NCI-H524 treated with DMSO at 0.1 percent for 48 hours (cell line): ENCODE data around the gene POLR3B.
"Not testable (repeated sequence)": the region's sequence is repeated elsewhere in the genome, so short reads cannot be mapped to it uniquely, and the experiment has no call there.

Source experiments
- DNase-seq: peaks from one replicate; lab custom pipeline; 2025; lab: John Stamatoyannopoulos, UW

Gene POLR3B

GRCh38 chr12:106357549-106358395 lies at the start of gene POLR3B:
POLR3B (plus strand) TSS chr12:106357748; CDS start chr12:106357880, 132 bp downstream.
- DNase-seq = peak; percentile 55

DNA sequence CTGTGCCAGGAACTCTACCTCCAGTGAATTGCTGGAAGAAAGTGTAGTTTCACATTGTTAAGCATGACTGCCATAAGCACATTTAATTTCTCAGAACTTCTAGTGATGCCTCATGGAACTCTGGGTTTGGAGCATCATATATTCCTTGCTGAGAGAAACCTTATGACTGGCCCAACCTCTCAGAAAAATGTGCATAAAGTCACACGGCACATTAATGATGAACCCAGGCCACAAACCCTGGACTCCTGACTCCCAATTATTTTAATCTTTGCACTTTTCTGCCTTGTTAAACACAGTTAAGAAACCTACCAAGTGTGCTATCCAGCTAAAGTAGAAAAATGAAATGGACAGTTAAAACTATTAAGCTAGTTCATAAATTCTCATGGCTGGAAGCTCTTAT lies 49.4 kb upstream of the POLR3B start:
- DNase-seq = no peak

DNA sequence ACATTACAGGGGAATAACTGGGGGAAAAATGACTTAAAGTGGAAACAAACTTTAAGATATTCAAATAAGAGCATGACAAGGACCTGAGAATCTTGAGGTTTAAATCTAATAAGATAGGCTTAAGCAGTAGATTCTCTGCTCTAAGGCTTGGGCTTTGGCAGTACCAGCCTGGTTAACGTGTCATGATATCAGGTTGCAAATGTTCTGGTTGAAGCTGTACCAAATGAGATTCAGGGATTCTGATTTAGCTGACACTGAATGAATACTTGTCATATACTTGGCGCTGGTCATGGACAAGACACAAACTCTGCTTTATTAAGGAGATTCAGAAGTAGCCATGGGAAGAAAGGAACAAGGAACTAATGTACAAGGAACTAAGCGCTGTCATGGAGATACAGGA lies 48.9 kb upstream of the POLR3B start:
- DNase-seq = no peak

DNA sequence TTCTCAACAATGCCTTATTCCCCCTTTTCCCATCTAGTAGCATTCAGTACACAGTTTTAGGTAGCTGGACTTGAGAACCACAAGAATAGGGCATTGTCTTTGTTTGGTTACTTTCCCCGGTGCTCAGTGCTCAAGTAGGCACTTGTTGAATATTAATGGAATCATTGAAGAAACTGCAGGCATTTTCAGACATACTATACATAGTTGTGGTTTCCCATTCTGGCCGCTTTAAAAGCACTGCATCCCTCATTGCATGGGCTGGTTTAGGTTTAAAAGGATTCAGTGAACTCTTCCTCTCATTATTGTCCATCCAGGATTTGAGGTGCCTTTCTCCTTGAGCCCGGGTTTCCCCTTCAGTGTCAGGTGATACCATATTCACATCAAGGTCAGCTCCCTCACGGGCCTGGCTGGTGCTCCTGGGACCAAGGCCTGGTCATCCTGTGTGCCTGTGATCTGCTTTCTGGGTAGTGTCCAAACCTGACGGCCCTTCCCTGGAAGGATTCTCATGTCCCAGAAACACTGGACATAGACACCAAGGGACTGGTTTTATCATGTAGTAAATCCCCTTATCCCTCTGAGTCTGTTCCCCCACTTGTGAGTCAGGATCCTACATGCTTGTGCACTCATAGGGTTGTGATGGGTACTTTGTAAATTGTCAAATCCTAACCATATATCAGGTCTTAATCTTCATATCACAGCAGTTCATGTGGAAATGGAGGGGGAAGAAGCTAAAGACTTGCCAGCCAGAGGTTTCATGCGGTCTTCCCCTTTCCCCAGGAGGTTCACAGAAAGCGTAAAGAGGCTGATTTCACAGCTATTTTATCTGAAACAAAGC lies 47.7 kb upstream of the POLR3B start:
- DNase-seq = no peak

GRCh38 chr12:106310687-106311086 lies 46.9 kb upstream of the POLR3B start:
- no peak for DNase-seq

- no peak for DNase-seq
Observed at GRCh38 chr12:106311139-106311538, 46.4 kb upstream of the POLR3B start.

GRCh38 chr12:106313413-106313812 lies 44.1 kb upstream of the POLR3B start:
- not testable (repeated sequence) for DNase-seq

DNA sequence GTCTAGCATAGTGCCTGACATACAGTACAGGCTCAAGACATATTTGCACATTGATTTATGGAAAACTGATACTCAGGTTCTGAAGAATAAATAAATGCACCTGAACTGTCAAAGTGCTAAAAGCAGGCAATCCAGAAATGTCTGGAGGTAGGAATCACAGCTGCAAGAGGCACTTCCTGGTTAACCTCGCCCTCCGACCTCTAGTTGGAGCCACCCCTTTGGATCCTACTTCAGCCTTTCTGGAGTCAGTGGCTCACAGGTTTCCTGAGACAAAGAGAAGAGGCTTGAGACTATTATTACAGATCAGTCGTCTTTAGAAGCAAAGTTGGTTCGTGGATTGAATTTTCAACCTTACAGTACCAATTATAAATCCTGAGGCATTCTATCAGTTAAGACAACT lies 42.0 kb upstream of the POLR3B start:
- no peak for DNase-seq

DNA sequence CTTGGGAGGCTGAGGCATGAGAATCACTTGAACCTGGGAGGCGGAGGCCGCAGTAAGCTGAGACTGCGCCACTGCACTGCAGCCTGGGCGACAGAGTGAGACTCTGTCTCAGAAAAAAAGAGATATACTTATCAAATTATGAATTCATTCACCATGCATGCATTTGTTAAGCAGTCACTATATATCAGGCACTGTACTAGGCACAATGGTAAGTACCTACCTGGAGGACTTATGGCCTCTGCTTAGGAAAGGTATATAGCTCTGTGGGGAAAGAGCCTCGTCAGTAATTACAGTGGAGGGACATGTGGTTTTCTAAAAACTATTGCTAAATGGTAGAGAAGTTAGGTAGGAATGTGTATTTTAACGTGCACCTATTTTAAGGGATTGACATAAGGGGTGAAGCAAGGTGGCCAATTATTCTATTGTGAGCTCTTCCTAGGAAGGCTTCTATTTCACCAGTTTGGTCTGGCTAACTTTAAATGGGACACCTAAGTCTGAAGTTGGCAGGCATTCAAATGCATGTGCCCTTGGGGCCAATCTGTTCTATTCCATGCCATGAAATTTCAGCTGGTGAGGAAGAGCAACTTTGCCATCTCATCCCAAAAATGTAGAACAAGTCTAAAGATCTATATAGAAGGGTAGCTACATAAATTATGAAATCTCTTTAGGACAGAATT lies 40.0 kb upstream of the POLR3B start:
- DNase-seq = no peak

GRCh38 chr12:106321139-106321850 lies 36.3 kb upstream of the POLR3B start:
- no peak for DNase-seq

GRCh38 chr12:106323537-106323936 lies 34.0 kb upstream of the POLR3B start:
- DNase-seq = no peak

DNA sequence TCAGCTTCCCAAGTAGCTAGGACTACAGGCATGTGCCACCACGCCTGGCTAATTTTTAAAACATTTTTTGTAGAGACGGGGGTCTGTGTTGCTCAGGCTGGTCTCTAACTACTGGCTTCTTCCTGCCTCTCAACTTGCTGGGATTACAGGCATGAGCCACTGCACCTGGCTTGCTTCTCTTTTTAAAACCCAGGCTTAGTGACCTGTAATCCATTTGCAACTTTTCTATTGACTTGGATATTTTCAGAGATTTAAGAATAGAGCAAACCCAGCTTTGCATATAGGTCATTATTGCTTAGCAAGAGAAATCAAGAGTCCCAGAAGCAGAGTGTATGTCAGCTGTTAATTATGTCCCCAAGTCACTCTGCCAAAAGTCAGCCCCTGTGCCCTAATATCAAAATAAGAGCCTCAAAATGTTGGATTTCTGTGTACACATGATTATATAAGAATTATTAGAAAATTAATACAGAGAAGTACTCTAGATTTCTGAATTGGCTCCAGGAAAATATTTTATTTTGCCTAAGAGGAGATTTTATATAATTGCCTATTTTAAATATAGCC lies 30.2 kb upstream of the POLR3B start:
- DNase-seq = no peak

- no peak for DNase-seq
Observed at GRCh38 chr12:106328735-106329134, 28.8 kb upstream of the POLR3B start.

GRCh38 chr12:106329231-106329982 lies 28.1 kb upstream of the POLR3B start:
- no peak for DNase-seq

DNA sequence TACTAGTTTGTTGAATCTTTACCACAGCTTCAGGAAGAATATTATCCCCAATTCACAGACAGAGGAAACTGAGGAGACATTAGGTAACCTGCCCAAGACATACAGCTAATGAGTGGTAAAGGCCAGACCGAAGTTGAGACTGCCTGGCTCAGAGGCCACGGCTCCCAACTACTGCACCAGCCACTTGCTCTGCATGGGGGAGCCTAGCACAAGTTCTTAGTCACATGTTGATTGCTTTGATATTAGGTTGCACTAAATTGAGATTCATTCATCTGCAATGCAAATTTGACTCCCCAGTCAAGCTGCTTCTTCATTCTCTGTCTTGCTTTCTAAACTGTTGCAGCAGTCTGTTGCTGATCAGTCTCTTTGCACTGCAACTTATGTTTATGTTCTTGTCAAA lies 25.9 kb upstream of the POLR3B start:
- no peak for DNase-seq

GRCh38 chr12:106332536-106332935 lies 25.0 kb upstream of the POLR3B start:
- DNase-seq = no peak

GRCh38 chr12:106333010-106333409 lies 24.5 kb upstream of the POLR3B start:
- no peak for DNase-seq

GRCh38 chr12:106333756-106334155 lies 23.8 kb upstream of the POLR3B start:
- DNase-seq = no peak

DNA sequence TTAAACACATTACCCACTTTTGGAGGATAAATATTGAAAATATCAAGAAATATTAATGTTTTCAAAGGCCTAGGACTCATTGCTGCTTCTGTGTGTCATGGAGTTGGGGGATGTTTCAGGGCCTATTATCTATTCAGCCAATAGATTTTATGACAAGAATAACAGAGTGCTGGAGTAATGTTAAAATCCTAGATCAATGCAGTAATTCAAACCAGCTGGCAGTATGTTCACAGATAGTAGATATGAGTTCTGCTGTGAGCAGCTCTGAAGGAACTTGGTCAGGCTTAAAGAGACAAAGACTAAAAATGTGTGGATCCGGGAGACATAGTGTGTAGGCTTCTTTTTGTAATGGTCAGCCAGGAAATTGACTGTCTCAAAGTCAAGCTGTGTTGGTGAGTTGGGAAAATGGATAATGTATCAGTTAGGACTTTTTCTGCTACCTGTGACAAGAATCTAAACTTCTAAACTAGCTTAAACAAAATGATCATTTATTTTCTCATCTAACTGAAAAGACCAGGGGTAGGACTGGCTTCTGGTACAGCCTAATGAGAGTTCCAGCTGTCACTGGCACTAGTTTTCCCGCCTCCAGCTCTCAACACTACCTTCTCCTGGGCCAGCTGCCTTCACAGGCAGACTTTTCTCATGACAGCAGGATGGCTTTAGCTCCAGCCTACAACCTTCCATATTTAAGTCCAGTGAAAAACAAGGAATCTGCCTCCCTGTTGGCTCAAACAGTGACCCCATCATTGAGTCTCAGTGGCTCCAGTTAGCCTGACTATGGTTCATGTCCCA lies 16.3 kb upstream of the POLR3B start:
- DNase-seq = no peak
